HepG2 (cell line): Measurements from ENCODE around the gene GTF2I.
"Not testable (repeated sequence)": the region's sequence is repeated elsewhere in the genome, so short reads cannot be mapped to it uniquely, and the experiment has no call there.

Source experiments
- CTCF ChIP-seq: sonication (generic); formaldehyde crosslinking; IDR thresholded peaks from 2 replicates; pipeline ENCODE4 v1.5.0; 2020; ENCODE audit warnings: mild to moderate bottlenecking, missing genetic modification reagents, moderate library complexity
- JUNB ChIP-seq: sonication (generic); formaldehyde crosslinking; IDR thresholded peaks from 2 replicates; pipeline ENCODE4 v1.8.0; 2022; ENCODE audit warnings: missing genetic modification reagents, mild to moderate bottlenecking, borderline replicate concordance
- NR2C2 ChIP-seq: sonication (generic); formaldehyde crosslinking; IDR thresholded peaks from 2 replicates; pipeline ENCODE4 v1.4.0; 2020; ENCODE audit warnings: missing genetic modification reagents, mild to moderate bottlenecking, moderate library complexity, borderline replicate concordance
- PRDM4 ChIP-seq: sonication (generic); formaldehyde crosslinking; IDR thresholded peaks from 2 replicates; pipeline ENCODE4 v1.9.0; 2021; ENCODE audit warnings: missing genetic modification reagents, borderline replicate concordance
- SMARCE1 ChIP-seq: fragments of 450-650 bp; IDR thresholded peaks from 2 replicates; pipeline ENCODE4 v1.6.1; 2017; ENCODE audit warnings: borderline replicate concordance
- TCF7L2 ChIP-seq: IDR thresholded peaks from 2 replicates; pipeline ENCODE4 v1.6.1; 2011; ENCODE audit warnings: mild to moderate bottlenecking, low read depth, low read length, moderate library complexity
- TGIF2 ChIP-seq: IDR thresholded peaks from 2 replicates; pipeline ENCODE4 v1.6.1; 2016; ENCODE audit warnings: control low read depth, missing compliant biosample characterization
- YY1 ChIP-seq: IDR thresholded peaks from 2 replicates; pipeline ENCODE4 v1.6.1; 2011; ENCODE audit warnings: low read length, low read depth, moderate library complexity, mild to moderate bottlenecking; ENCODE audit not compliant: insufficient read depth, insufficient replicate concordance
- ZNF274 ChIP-seq: sonication (generic); formaldehyde crosslinking; IDR thresholded peaks from 2 replicates; pipeline ENCODE4 v1.5.1; 2020; ENCODE audit warnings: mild to moderate bottlenecking, missing genetic modification reagents
- ZNF44 ChIP-seq: sonication (generic); formaldehyde crosslinking; IDR thresholded peaks from 2 replicates; pipeline ENCODE4 v1.5.1; 2020; ENCODE audit warnings: mild to moderate bottlenecking, missing genetic modification reagents
- TF ChIP-seq, protein P1 (sequence below): IDR thresholded peaks from 2 replicates; pipeline ENCODE4 v1.6.1; 2016; ENCODE audit warnings: low read depth
- TF ChIP-seq, protein P2 (sequence below), 2 experiments: sonication (generic) in 1 of 2; formaldehyde crosslinking in 1 of 2; IDR thresholded peaks; 2 replicates each; pipeline versions ENCODE4 v1.5.1 to v1.6.1; 2011 to 2020; ENCODE audit warnings: borderline replicate concordance in 1 of 2, low read depth in 1 of 2, low read length in 1 of 2, mild to moderate bottlenecking in 1 of 2, missing genetic modification reagents in 1 of 2, moderate library complexity in 1 of 2
- TF ChIP-seq, protein P3 (sequence below): sonication (generic); formaldehyde crosslinking; IDR thresholded peaks from 2 replicates; pipeline ENCODE4 v1.5.0; 2020; ENCODE audit warnings: missing genetic modification reagents

DNA sequence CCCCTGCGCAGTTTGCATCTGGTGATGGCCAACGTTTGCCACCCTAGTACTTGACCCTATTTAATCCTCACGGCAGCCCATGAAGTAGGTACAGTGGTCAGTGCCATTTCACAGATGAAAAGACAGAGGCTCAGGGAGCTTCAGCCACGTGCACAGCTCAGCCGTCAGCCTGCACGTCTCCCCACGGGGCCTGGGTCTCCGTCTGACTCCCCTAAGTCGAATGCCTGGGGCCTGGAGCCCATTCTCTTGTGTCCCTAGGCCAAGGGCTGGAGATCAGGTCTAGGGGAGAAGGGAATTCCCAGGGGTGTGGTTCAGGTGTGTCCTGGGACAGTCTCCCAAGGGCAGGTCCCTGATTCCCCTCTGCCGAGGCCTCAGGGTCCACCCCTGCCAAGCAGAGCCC lies 109.5 kb downstream of the GTF2I start:
- TF ChIP-seq TGIF2 (CRISPR knock-in tag); SMARCE1; PRDM4 (CRISPR knock-in tag); TCF7L2; CTCF (CRISPR knock-in tag); NR2C2; YY1; ZNF44; ZNF274 (CRISPR knock-in tag); JUNB (CRISPR knock-in tag): not testable (repeated sequence)
- TF ChIP-seq, protein P1, sequence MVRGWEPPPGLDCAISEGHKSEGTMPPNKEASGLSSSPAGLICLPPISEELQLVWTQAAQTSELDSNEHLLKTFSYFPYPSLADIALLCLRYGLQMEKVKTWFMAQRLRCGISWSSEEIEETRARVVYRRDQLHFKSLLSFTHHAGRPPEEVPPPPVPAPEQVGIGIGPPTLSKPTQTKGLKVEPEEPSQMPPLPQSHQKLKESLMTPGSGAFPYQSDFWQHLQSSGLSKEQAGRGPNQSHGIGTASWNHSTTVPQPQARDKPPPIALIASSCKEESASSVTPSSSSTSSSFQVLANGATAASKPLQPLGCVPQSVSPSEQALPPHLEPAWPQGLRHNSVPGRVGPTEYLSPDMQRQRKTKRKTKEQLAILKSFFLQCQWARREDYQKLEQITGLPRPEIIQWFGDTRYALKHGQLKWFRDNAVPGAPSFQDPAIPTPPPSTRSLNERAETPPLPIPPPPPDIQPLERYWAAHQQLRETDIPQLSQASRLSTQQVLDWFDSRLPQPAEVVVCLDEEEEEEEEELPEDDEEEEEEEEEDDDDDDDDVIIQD: not testable (repeated sequence)
- TF ChIP-seq, protein P2, sequence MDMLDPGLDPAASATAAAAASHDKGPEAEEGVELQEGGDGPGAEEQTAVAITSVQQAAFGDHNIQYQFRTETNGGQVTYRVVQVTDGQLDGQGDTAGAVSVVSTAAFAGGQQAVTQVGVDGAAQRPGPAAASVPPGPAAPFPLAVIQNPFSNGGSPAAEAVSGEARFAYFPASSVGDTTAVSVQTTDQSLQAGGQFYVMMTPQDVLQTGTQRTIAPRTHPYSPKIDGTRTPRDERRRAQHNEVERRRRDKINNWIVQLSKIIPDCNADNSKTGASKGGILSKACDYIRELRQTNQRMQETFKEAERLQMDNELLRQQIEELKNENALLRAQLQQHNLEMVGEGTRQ (IDR thresholded peaks at IDR 0.05; ENCODE audit: low read depth, low read length): not testable (repeated sequence)
- TF ChIP-seq, protein P2 (CRISPR knock-in tag; IDR thresholded peaks at IDR 0.05; ENCODE audit: borderline replicate concordance): not testable (repeated sequence)
- TF ChIP-seq, protein P3, sequence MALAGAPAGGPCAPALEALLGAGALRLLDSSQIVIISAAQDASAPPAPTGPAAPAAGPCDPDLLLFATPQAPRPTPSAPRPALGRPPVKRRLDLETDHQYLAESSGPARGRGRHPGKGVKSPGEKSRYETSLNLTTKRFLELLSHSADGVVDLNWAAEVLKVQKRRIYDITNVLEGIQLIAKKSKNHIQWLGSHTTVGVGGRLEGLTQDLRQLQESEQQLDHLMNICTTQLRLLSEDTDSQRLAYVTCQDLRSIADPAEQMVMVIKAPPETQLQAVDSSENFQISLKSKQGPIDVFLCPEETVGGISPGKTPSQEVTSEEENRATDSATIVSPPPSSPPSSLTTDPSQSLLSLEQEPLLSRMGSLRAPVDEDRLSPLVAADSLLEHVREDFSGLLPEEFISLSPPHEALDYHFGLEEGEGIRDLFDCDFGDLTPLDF (CRISPR knock-in tag): not testable (repeated sequence)
